HEK293 (cell line): Measurements from ENCODE around the gene TRAPPC8.

Experiments
- ATF2 ChIP-seq: fragments of 450-650 bp; formaldehyde crosslinking; IDR thresholded peaks from 2 replicates; pipeline ENCODE4 v1.5.1; 2016; ENCODE audit warnings: missing biosample characterization, missing genetic modification characterization, low read depth
- CTCF ChIP-seq: fragments of 450-650 bp; formaldehyde crosslinking; IDR thresholded peaks from 2 replicates; pipeline ENCODE4 v1.5.1; 2016; ENCODE audit warnings: missing biosample characterization, missing genetic modification characterization
- PRDM1 ChIP-seq: fragments of 450-650 bp; formaldehyde crosslinking; IDR thresholded peaks from 2 replicates; pipeline ENCODE4; 2016; ENCODE audit warnings: missing biosample characterization, missing genetic modification characterization
- WT1 ChIP-seq: fragments of 450-650 bp; formaldehyde crosslinking; IDR thresholded peaks from 2 replicates; pipeline ENCODE4 v1.5.1; 2016; ENCODE audit warnings: missing biosample characterization, missing genetic modification characterization
- ZFP3 ChIP-seq: fragments of 450-650 bp; formaldehyde crosslinking; IDR thresholded peaks from 2 replicates; pipeline ENCODE4 v1.5.1; 2016; ENCODE audit warnings: low read depth, missing biosample characterization, missing genetic modification characterization
- ZNF704 ChIP-seq: fragments of 450-650 bp; formaldehyde crosslinking; IDR thresholded peaks from 2 replicates; pipeline ENCODE4 v1.5.1; 2016; ENCODE audit warnings: missing biosample characterization, missing genetic modification characterization
- TF ChIP-seq, protein P1 (sequence below): fragments of 450-650 bp; formaldehyde crosslinking; conservative IDR thresholded peaks from 2 replicates; pipeline ENCODE4 v1.5.1; 2016; ENCODE audit warnings: low read depth, missing biosample characterization, missing genetic modification characterization
- TF ChIP-seq, protein P2 (sequence below): fragments of 450-650 bp; formaldehyde crosslinking; IDR thresholded peaks from 2 replicates; pipeline ENCODE4 v1.5.1; 2017; ENCODE audit warnings: missing biosample characterization, missing genetic modification characterization

GRCh38 chr18:31863103-31863502, 79.8 kb downstream of the TRAPPC8 start:
- TF ChIP-seq ATF2 (tag by site-specific recombination) (no peak), CTCF (tag by site-specific recombination) (no peak), WT1 (no peak), ZFP3 (tag by site-specific recombination) (no peak), PRDM1 (tag by site-specific recombination) (no peak), ZNF704 (tag by site-specific recombination) (no peak)
- TF ChIP-seq, protein P1, sequence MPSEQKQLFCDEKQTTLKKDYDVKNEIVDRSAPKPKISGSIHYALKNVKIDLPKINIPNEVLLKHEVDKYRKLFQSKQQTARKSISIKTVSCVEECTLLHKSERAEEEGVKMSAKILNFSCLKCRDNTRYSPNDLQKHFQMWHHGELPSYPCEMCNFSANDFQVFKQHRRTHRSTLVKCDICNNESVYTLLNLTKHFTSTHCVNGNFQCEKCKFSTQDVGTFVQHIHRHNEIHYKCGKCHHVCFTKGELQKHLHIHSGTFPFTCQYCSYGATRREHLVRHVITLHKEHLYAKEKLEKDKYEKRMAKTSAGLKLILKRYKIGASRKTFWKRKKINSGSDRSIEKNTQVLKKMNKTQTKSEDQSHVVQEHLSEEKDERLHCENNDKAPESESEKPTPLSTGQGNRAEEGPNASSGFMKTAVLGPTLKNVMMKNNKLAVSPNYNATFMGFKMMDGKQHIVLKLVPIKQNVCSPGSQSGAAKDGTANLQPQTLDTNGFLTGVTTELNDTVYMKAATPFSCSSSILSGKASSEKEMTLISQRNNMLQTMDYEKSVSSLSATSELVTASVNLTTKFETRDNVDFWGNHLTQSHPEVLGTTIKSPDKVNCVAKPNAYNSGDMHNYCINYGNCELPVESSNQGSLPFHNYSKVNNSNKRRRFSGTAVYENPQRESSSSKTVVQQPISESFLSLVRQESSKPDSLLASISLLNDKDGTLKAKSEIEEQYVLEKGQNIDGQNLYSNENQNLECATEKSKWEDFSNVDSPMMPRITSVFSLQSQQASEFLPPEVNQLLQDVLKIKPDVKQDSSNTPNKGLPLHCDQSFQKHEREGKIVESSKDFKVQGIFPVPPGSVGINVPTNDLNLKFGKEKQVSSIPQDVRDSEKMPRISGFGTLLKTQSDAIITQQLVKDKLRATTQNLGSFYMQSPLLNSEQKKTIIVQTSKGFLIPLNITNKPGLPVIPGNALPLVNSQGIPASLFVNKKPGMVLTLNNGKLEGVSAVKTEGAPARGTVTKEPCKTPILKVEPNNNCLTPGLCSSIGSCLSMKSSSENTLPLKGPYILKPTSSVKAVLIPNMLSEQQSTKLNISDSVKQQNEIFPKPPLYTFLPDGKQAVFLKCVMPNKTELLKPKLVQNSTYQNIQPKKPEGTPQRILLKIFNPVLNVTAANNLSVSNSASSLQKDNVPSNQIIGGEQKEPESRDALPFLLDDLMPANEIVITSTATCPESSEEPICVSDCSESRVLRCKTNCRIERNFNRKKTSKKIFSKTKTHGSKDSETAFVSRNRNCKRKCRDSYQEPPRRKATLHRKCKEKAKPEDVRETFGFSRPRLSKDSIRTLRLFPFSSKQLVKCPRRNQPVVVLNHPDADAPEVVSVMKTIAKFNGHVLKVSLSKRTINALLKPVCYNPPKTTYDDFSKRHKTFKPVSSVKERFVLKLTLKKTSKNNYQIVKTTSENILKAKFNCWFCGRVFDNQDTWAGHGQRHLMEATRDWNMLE: no peak
- TF ChIP-seq, protein P2, sequence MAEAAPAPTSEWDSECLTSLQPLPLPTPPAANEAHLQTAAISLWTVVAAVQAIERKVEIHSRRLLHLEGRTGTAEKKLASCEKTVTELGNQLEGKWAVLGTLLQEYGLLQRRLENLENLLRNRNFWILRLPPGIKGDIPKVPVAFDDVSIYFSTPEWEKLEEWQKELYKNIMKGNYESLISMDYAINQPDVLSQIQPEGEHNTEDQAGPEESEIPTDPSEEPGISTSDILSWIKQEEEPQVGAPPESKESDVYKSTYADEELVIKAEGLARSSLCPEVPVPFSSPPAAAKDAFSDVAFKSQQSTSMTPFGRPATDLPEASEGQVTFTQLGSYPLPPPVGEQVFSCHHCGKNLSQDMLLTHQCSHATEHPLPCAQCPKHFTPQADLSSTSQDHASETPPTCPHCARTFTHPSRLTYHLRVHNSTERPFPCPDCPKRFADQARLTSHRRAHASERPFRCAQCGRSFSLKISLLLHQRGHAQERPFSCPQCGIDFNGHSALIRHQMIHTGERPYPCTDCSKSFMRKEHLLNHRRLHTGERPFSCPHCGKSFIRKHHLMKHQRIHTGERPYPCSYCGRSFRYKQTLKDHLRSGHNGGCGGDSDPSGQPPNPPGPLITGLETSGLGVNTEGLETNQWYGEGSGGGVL (tag by site-specific recombination): no peak
